Measurements from ENCODE around the gene TECTA.

DNA sequence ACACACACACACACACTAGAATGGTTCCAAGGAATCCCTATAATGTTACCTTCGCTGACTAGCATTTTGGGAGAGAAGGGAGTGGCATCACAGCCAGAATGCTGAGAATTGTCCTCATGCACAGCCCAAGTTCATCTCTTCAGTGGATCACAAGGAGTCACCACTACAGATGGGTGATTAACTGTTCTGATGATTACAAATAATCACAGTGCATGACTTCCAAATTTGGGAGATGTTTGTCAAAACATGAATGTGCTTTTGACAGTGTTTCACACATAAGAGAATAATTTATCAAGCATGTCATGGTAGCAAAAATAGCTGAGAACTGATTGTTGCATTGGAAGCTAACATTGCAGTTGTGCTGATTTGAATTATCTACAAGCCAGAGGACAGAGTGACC is 110.6 kb downstream of the TECTA start:
- TF ChIP-seq CTCF (IDR thresholded peaks at IDR 0.05; ENCODE audit: low read length) (no peak), EZH2phosphoT487 (IDR thresholded peaks at IDR 0.05; ENCODE audit: low read length) (no peak), EZH2 (optimal IDR thresholded peaks at IDR 0.05; ENCODE audit: low read depth, low read length) (no peak)

Data from MM.1S (cell line).